C4-2B (cell line): Measurements from ENCODE around the gene BLVRB.

Experiments used
- ZFX ChIP-seq: fragments of 450-650 bp; IDR thresholded peaks from 2 replicates; pipeline ENCODE4 v1.6.1; 2017
- TF ChIP-seq, protein P1 (sequence below): fragments of 450-650 bp; conservative IDR thresholded peaks from 2 replicates; pipeline ENCODE4 v1.5.1; 2017; ENCODE audit warnings: mild to moderate bottlenecking

DNA sequence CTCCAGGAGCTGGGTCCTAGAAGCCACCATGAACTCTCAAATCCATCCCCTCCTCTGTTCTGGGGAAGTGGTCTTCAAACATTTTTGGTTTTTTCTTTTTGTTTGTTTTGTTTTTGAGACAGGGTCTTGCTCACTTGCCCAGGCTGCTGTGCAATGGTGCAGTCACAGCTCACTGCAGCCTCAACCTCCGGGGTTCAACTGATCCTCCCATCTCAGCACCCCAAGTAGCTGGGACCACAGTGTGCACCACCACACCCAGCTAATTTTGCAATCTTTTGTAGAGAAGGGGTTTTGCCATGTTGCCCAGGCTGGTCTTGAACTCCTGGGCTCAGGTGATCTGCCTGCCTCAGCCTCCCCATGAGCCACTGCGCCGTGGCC, 7.0 kb downstream of the BLVRB start:
- TF ChIP-seq, protein P1, sequence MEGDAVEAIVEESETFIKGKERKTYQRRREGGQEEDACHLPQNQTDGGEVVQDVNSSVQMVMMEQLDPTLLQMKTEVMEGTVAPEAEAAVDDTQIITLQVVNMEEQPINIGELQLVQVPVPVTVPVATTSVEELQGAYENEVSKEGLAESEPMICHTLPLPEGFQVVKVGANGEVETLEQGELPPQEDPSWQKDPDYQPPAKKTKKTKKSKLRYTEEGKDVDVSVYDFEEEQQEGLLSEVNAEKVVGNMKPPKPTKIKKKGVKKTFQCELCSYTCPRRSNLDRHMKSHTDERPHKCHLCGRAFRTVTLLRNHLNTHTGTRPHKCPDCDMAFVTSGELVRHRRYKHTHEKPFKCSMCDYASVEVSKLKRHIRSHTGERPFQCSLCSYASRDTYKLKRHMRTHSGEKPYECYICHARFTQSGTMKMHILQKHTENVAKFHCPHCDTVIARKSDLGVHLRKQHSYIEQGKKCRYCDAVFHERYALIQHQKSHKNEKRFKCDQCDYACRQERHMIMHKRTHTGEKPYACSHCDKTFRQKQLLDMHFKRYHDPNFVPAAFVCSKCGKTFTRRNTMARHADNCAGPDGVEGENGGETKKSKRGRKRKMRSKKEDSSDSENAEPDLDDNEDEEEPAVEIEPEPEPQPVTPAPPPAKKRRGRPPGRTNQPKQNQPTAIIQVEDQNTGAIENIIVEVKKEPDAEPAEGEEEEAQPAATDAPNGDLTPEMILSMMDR, result no peak
- no peak for TF ChIP-seq ZFX
